Glutamatergic neuron (in vitro differentiated cells): ENCODE measurements around the gene HDAC8. TPM values are rescaled to one million over a fixed set of nuclear protein-coding genes. Genes with fewer than 3 reads are reported as not detected.

Experiments
- DNase-seq: peaks from one replicate; pipeline ENCODE4 v3.0.0; 2022
- H3K27ac Mint-ChIP-seq: one replicate; pipeline ENCODE4 v1.8.0; 2020; ENCODE audit warnings: mild to moderate bottlenecking, mixed read lengths, inconsistent platforms; ENCODE audit not compliant: unreplicated experiment
- H3K27me3 Mint-ChIP-seq: one replicate; pipeline ENCODE4 v1.8.0; 2020; ENCODE audit warnings: mild to moderate bottlenecking, moderate library complexity, mixed read lengths, inconsistent platforms; ENCODE audit not compliant: unreplicated experiment
- H3K36me3 Mint-ChIP-seq: one replicate; pipeline ENCODE4 v1.8.0; 2020; ENCODE audit warnings: mild to moderate bottlenecking, mixed read lengths, inconsistent platforms; ENCODE audit not compliant: unreplicated experiment
- H3K4me1 Mint-ChIP-seq: one replicate; pipeline ENCODE4 v1.8.0; 2020; ENCODE audit warnings: mild to moderate bottlenecking, low read depth, mixed read lengths, inconsistent platforms; ENCODE audit not compliant: unreplicated experiment
- H3K4me3 Mint-ChIP-seq: one replicate; pipeline ENCODE4 v1.8.0; 2020; ENCODE audit warnings: mild to moderate bottlenecking, mixed read lengths, inconsistent platforms; ENCODE audit not compliant: unreplicated experiment
- H3K9me3 Mint-ChIP-seq: one replicate; pipeline ENCODE4 v1.8.0; 2020; ENCODE audit warnings: mild to moderate bottlenecking, moderate library complexity, mixed read lengths, inconsistent platforms; ENCODE audit not compliant: unreplicated experiment
- total RNA-seq: library from RNA; stranded (reverse); fragmentation: NEBNext Ultra II Directional; extraction: Animal tissue kit (Norgen Biotek cat#: 25700); gene quantifications from one replicate; pipeline ENCODE4 v1.2.1, GENCODE V29; 2021; ENCODE audit not compliant: unreplicated experiment
- TF ChIP-seq, protein P1 (sequence below): fragments of 200-600 bp; sonication (generic); IDR thresholded peaks from one replicate; pipeline ENCODE4 v1.5.0; 2021; ENCODE audit not compliant: partially characterized antibody, unreplicated experiment

Gene HDAC8
- total RNA-seq, 1 donor from 2014 or later: 49.0 TPM

DNA sequence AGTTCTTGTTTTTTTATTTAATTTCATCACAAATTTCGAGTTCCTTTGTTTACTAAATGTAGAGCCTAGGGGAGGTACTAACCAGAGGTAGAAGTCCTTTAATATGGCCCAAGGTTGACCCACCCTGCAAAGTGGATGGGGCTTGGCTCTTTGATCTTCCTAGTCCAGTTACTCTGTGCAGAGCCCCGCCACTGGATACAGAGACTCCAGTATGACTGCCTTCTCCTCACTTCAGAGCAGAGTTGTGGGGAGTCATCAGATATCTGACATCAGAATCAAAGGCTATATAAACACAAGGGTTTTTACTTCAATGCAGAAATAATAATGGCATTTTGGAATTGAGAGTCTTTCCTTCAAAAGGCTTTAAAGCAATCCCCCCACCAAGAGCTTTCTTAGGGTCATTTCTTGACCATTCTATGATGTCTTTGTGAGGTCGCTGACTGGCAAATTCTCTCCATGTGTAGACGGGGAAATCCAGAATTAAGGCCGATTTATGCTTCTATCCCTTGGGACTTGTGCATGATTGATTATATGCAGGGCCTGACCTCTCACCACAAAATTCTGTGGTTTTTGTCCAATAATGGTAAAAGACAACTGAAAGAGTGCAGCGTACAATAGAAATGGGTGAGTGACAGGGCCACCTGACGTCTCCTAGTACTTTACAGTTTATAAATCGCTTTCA lies 178.7 kb downstream of the HDAC8 start:
- Mint-ChIP-seq H3K4me3 (no peak overlapping the region), H3K27me3 (no peaks in the 10 kb centered on the region), H3K4me1 (peaks cover 12% of the 10 kb centered on the region), H3K36me3 (no peaks in the 10 kb centered on the region), H3K27ac (no peak overlapping the region), H3K9me3 (no peaks in the 10 kb centered on the region)
- DNase-seq: no peak
- TF ChIP-seq, protein P1, sequence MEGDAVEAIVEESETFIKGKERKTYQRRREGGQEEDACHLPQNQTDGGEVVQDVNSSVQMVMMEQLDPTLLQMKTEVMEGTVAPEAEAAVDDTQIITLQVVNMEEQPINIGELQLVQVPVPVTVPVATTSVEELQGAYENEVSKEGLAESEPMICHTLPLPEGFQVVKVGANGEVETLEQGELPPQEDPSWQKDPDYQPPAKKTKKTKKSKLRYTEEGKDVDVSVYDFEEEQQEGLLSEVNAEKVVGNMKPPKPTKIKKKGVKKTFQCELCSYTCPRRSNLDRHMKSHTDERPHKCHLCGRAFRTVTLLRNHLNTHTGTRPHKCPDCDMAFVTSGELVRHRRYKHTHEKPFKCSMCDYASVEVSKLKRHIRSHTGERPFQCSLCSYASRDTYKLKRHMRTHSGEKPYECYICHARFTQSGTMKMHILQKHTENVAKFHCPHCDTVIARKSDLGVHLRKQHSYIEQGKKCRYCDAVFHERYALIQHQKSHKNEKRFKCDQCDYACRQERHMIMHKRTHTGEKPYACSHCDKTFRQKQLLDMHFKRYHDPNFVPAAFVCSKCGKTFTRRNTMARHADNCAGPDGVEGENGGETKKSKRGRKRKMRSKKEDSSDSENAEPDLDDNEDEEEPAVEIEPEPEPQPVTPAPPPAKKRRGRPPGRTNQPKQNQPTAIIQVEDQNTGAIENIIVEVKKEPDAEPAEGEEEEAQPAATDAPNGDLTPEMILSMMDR: no peak

GRCh38 chrX:72392816-72393800 lies 179.5 kb downstream of the HDAC8 start:
- no peak overlapping the region for H3K27ac Mint-ChIP-seq
- no peaks in the 10 kb centered on the region for H3K9me3 Mint-ChIP-seq
- H3K4me3 Mint-ChIP-seq: no peak overlapping the region

DNA sequence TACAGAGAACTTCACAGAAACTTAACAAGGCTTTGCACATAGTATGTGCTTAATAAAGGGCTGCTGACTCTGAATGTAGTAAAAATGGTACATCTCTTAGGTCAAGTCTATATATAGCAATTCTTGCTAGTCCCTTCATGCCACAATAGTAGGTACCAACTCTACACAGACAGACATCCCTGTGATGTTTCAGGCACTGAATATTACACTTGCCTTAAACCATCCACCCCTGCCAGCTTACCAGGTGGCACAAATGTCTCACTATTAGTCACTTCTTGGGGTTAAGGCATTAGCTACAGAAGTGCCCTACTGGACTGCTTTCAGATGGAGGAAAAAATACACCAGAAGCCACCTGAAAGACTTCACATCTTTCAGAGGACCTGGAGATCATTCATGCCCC lies 180.6 kb downstream of the HDAC8 start:
- peaks cover 12% of the 10 kb centered on the region for H3K4me1 Mint-ChIP-seq
- no peaks in the 10 kb centered on the region for H3K9me3 Mint-ChIP-seq
- no peaks in the 10 kb centered on the region for H3K36me3 Mint-ChIP-seq
- no peaks in the 10 kb centered on the region for H3K27me3 Mint-ChIP-seq
- no peak overlapping the region for H3K4me3 Mint-ChIP-seq
- no peak for DNase-seq
- no peak overlapping the region for H3K27ac Mint-ChIP-seq
- TF ChIP-seq, protein P1: no peak

More at GRCh38 chrX:72392816-72393800, 179.5 kb downstream of the HDAC8 start:
- no peak for DNase-seq
- TF ChIP-seq, protein P1: no peak
- H3K27me3 Mint-ChIP-seq: no peaks in the 10 kb centered on the region
- no peaks in the 10 kb centered on the region for H3K36me3 Mint-ChIP-seq
- H3K4me1 Mint-ChIP-seq: peaks cover 12% of the 10 kb centered on the region

DNA sequence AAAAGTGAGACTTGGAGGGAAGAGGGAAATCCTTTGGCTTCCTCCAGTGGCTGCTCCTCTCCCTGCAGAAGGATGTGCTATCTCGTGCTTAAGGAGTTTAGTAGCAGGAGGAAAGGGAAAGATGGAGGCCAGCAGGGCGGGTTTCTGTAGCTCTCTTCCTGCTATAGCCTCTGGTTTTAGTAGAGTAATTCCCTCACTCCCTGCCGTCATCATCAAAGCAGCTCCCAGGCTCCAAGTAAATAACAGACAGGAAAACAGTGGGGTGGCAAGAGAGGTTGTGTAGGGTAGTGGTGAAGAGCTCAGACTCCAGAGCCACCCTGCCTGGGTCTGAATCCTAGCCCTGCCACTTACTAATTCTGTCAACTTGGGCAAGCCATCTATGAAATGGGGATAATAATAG lies 185.4 kb downstream of the HDAC8 start:
- no peaks in the 10 kb centered on the region for H3K4me1 Mint-ChIP-seq
- TF ChIP-seq, protein P1: no peak
- H3K27ac Mint-ChIP-seq: no peak overlapping the region
- DNase-seq: no peak
- no peaks in the 10 kb centered on the region for H3K36me3 Mint-ChIP-seq
- no peaks in the 10 kb centered on the region for H3K27me3 Mint-ChIP-seq
- H3K9me3 Mint-ChIP-seq: no peaks in the 10 kb centered on the region
- no peak overlapping the region for H3K4me3 Mint-ChIP-seq
